EH (cell line): ENCODE measurements around the gene MEIS2.

ENCODE experiments used
- DNase-seq: peaks from one replicate; pipeline ENCODE4 v3.0.0-alpha.2; 2015; ENCODE audit warnings: low read depth

MEIS2 gene

GRCh38 chr15:37098468-37099318, 1.7 kb downstream of the MEIS2 start:
- DNase-seq: peak; percentile 56

GRCh38 chr15:37097144-37097919, 3.0 kb downstream of the MEIS2 start:
- DNase-seq: peak; percentile 43

GRCh38 chr15:37096558-37097143, 3.7 kb downstream of the MEIS2 start:
- DNase-seq: peak; percentile 52

- peak; percentile 23 for DNase-seq
Observed at GRCh38 chr15:37095770-37096557, 4.4 kb downstream of the MEIS2 start.

- DNase-seq: no peak
Observed at GRCh38 chr15:37094915-37095711, 5.2 kb downstream of the MEIS2 start.

- DNase-seq: no peak
Observed at GRCh38 chr15:37094333-37094914, 5.9 kb downstream of the MEIS2 start.

GRCh38 chr15:37093480-37094332, 6.6 kb downstream of the MEIS2 start:
- DNase-seq: peak; percentile 85

GRCh38 chr15:37090543-37091175, 9.7 kb downstream of the MEIS2 start:
- no peak for DNase-seq

GRCh38 chr15:37088436-37088835, 11.9 kb downstream of the MEIS2 start:
- no peak for DNase-seq

GRCh38 chr15:37087131-37087588, 13.2 kb downstream of the MEIS2 start:
- DNase-seq: no peak

- DNase-seq: no peak
Observed at GRCh38 chr15:37086521-37086920, 13.8 kb downstream of the MEIS2 start.

- DNase-seq: no peak
Observed at GRCh38 chr15:37086120-37086519, 14.2 kb downstream of the MEIS2 start.

- no peak for DNase-seq
Observed at GRCh38 chr15:37084602-37085001, 15.7 kb downstream of the MEIS2 start.

- no peak for DNase-seq
Observed at GRCh38 chr15:37083610-37084009, 16.7 kb downstream of the MEIS2 start.

GRCh38 chr15:37081983-37082382, 18.4 kb downstream of the MEIS2 start:
- DNase-seq: no peak

GRCh38 chr15:37080261-37080921, 20.0 kb downstream of the MEIS2 start:
- no peak for DNase-seq

GRCh38 chr15:37079726-37080125, 20.6 kb downstream of the MEIS2 start:
- DNase-seq: no peak

- peak; percentile 33 for DNase-seq
Observed at GRCh38 chr15:37078566-37078965, 21.8 kb downstream of the MEIS2 start.
